GM18511 (cell line): Measurements from ENCODE around the gene BMP8A.
"Not testable (repeated sequence)": the region's sequence is repeated elsewhere in the genome, so short reads cannot be mapped to it uniquely, and the experiment has no call there.

Experiments used
- ATAC-seq: cut with Tn5 transposase; IDR thresholded peaks from one replicate; pipeline ENCODE4 v1.9.1; 2021; ENCODE audit warnings: mild to moderate bottlenecking, moderate library complexity; ENCODE audit not compliant: unreplicated experiment

Gene BMP8A

DNA sequence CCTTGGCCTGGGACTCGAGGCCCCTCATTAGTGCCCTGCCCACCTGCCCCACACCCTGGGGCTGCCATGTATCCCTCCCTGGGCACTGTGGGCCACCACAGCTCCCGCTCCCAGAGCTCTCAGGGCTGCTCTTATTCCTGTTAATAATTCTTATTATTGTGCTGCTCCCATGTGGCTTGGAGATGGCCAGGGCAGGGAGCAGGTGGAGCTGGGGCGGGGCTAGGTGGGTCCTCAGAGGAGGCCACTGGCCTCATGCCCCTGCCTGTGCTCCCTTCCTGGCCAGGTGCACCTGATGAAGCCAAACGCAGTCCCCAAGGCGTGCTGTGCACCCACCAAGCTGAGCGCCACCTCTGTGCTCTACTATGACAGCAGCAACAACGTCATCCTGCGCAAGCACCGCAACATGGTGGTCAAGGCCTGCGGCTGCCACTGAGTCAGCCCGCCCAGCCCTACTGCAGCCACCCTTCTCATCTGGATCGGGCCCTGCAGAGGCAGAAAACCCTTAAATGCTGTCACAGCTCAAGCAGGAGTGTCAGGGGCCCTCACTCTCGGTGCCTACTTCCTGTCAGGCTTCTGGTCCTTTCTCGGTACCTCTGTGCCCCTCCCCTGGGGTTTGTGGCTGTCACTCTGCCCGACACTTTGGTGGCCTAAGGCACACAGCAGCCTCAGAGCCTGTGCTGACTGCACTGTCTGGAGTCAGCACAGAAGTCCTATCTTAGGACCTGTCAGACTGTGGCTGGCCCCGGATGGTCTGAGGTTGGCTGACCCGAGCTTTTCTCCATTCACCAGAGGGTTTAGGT lies 34.1 kb downstream of the BMP8A start:
- peak; percentile 98 for ATAC-seq

DNA sequence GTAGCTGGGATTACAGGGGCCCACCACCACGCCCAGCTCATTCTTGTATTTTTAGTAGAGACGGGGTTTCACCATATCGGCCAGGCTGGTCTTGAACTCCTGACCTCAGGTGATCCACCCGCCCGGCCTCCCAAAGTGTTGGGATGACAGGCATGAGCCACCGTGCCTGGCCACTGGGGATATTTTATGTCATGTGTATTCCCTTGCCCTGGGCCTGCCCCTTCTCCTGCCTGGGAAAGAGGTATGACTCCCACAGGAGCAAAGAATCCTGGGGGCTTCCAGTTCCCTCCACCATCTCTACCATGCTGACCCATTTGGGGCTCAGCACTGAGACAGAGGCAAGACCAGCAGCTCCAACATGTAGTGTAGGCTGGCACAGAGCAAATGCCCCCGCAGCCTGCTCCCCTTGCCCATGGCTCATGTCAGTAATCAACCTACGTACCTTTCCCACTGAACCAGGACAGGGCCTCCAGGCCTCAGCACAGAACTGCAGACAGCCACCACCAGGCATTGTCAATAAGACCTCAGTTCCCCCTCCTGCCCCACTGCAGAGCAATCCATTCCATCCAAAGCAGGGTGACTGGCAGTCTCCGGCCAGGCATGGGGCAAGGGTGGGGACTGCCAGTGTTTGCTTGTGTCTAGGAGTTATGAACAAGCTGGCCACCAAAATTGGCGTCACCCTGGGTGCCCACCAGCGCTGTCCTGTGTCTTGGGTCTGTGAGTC lies 35.2 kb downstream of the BMP8A start:
- ATAC-seq, result no peak

DNA sequence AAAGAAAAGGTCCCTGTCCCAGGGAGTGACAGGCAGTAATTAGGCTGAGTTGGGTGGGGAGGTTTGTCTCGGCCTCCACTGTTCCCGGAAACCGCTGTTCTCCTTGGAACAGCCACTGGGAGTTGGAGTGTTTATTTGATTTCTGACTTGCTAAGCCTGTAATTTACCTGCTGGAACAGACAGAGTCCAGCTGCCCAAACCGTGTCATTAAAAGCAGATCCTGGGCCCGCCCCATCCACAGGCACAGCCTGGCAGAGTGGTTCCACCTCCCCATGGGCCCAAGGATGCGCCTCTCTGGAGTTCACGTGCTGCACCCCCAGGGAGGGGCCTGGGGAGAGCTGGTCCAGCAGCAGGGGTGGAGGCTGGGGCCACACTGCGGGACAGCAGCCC lies 35.7 kb downstream of the BMP8A start:
- ATAC-seq, result not testable (repeated sequence)

DNA sequence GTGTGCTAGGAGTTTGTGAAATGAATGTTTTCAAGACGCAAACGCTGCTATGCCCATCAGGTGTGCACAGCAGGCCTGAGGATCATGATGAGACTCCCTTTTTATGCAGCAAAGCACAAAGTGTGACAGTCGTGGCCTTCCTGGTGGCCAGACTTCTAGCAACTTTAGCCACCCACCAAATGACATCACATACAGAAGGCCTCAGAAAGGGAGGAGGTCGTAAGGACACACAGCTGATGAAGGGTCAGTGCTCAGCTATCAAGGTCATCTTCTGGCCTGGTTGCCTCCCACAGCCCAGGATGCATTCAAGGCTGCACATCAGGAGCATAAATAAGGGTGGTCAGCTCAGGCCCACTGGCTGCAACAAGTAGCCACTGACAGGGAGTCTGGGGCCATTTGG lies 36.6 kb downstream of the BMP8A start:
- ATAC-seq, result no peak

DNA sequence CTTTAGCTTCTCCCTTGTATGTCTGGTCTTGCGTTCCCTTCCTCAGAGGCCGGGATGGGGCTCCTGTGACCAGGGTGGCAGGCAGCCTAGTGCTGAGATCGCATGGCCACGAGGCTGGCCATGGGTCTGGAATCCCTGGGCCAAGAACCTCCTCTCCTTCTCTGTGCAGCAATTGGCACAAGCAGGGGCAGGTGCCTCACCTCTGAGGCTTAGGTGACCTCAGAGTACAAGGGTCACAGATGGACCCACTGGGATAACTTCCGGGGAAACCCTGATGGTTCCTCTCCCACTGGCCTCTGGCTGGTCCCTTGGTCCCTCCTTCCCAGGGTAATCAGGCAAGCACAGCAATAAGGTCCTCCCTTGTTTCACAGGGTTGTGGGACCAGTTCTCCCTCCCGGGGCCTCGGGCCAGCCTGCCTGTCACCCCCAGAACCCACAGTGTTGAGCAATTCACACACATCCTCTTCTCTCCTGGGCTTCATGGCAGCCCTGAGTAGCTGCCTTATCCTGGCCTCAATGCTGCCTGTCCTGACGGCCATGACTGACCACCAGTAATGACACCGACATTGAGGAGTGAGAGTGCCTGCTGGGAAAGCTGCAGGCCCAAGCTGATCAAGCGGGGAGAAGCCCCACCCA lies 38.6 kb downstream of the BMP8A start:
- no peak for ATAC-seq

DNA sequence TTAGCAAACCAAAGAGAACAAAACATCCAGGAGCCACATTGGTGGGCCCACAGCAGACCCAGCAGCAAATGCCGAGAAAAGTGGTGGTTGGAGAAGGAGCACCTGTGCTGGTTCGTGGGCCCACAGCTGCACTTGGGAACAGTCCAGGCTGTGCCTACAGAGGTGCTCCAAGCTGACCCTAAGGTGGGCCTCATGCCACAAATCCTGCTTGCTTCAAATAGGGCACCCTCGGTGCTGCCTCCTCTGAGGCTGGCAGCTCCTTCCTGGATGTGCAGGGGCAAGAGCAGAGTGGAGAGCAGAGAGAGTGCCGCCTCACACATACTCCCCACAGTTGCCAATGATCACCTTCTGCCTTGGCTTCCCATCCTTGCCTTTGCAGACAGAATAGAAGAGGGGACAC lies 40.1 kb downstream of the BMP8A start:
- no peak for ATAC-seq

DNA sequence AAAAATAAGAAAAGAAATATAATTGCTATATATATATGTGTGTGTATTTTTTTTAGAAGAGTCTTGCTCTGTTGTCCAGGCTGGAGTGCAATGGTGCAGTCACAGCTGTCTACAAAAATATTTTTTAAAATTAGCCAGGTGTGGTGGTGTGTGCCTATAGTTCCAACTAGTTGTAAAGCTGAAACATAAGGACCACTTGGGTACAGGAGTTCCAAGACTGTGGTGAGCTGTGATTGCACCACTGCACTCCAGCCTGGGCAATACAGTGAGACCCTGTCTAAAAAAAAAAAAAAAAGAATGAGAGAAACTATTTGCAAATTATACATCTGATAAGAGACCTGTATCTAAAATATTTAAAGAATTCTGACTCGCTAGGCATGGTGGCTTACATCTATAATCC lies 42.0 kb downstream of the BMP8A start:
- no peak for ATAC-seq

DNA sequence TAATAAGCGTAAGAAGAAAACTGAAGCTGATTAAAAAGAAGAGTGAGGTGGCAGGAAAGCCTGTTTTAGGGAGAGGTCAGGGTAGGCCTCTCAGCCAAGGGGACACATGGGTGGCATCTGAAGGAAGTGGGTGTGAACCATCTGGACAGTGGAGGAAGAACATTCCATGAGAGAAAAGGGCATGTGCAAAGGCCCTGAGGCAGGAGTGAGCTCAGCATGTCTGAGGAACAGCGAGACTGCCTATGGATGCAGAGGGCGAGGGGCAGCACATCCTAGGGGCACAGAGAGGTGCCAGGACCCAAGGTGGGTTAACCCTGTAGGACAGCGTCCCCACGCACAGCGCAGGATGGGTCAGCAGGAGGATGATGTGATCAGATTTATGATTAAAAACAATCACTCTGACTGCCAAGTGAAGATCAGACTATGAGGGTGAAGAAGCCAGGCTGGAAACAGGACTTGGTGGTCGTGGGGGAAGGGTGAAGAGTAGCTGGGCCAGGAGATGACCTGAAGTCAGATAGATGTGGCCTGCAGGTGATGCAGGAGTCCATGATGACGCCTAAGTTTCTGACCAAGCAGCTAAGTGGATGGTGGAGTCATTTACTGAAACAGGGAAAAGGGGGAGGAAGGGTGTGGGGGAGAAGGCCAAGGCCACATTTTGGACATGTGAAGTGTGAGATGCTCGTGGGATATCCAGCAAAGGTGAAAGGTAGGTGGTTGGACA lies 47.3 kb downstream of the BMP8A start:
- ATAC-seq, result no peak

DNA sequence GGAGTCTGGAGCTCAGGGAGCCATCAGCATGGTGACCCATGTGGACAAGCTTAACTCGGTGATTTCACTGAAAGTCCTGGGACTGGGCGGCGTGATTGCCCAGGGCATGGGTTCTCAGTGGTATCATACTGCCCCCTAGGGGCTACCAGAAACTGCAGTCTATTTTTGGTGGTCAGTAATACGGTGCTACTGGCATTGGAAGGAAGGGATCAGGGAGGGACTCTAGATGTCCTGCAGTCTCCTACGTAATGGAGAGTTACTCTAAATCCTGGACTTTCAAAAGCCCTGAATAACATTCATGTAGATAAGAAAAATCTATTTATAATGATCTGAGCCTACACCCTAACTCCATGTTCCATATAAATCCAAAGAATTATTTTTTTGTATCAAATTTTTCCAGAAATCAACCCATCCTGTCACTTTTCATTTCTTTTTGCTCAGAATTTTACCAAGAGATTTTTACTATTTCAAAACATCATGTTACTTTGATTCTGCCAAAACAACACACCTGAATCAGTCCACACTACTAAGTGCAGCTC lies 47.9 kb downstream of the BMP8A start:
- ATAC-seq, result no peak

DNA sequence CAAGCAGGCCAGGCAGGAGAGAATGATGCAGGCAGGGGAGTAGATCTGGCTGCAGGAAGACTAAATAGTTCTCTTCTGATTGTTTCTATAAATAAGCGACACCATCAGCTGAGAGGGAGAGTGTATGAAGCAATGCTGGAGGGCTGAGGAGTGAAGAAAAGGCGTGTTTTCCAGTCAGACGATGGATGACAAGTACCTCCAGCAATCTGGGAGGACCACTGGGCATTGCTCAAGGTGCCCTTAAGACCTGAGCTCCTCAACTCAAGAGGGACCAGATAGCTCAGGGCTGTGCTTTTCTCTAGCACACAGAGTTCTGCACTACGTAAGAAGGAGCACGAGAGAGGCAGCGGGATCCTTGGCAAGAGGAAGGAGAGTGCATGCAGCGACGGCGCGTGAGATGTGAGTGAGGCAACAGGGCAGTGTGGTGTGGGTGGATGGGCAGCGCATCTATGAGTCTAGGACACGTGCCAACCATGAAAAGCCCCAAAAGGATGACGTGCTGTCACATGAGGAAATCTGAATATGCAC lies 49.1 kb downstream of the BMP8A start:
- ATAC-seq, result no peak

DNA sequence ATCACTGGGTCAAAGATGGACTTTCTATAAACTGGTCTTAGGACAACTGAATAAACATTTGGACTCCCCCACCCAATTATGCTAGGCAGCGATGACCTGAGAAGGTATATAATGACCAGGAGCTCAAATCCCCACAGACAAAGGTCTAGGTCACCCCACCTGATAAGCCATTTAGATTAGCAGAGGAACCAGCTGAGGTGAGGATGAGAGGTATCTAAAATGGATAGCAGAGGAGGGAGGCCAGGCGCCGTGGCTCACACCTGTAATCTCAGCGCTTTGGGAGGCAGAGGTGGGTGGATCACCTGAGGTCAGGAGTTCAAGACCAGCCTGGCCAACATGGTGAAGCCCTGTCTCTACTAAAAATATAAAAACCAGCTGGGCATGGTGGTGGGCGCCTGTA lies 51.5 kb downstream of the BMP8A start:
- ATAC-seq, result no peak

DNA sequence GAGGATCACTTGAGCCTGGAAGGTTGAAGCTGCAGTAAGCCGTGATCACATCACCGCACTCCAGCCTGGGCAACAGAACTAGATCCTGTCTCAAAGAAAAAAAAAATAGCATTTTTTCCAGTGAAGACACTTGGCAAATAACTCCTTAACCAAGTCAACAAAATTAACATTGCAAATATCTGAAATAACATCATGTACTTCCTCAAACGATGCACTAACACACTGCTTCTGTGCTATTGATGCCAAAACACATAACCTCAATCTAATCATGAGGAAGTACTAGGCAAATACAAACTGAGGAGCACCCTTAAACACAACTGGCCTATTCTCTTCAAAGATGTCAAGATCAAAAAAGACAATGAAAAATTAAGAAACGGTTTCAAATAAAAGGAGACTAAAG lies 52.9 kb downstream of the BMP8A start:
- no peak for ATAC-seq

DNA sequence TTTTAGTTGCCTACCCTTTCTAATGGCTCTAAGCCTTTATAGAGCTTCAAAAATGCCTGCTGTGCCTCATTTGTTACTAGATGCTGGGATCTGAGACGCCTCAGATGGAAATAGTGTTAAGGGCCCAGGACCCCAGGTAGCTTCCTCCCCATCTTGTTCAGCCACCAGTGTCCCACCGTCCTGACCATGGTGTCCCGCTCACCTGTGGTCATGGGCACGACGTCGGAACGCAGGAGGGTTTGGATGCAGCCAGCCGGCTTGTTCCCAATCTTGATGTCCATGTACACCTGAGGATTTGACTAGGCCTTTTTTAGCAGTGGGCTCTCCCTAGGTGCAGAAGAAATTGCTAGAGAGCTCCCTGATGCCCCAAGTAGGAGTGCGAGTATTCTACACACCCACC lies 54.1 kb downstream of the BMP8A start:
- no peak for ATAC-seq

DNA sequence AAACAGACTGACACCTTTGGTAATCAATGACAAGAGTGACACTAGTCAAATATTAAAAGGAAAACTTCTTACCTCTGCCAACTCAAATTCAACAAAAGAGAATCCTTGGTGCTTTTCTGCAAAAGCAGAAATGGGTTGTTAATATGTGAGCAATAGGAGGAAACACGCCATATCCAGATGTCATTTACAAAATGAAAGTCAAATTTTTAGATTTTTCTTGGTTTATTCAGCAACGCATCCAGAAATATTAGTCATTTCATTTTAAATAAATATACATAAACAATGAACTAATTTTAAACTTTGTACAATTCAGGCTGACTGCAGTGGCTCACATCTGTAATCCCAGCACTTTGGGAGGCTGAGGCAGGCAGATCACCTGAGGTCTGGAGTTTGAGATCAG lies 62.8 kb downstream of the BMP8A start:
- no peak for ATAC-seq

DNA sequence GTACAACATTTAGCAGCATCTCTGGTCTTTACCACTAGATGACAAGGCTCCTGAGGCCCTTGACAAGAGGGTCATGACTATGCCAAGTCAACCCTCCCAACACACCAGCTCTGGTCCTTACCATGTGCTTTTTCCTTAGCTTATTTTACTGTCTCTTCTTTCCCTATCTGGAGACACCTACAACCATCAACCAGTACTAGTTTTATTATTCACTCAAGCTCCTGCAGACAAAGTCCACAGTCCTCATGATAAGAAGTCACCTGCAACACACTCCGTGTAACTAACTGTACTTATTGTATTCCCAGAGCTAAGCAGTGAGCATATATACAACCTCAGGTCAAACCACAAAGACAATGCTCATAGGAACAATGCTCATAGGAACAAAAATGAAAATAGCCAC lies 69.8 kb downstream of the BMP8A start:
- no peak for ATAC-seq

DNA sequence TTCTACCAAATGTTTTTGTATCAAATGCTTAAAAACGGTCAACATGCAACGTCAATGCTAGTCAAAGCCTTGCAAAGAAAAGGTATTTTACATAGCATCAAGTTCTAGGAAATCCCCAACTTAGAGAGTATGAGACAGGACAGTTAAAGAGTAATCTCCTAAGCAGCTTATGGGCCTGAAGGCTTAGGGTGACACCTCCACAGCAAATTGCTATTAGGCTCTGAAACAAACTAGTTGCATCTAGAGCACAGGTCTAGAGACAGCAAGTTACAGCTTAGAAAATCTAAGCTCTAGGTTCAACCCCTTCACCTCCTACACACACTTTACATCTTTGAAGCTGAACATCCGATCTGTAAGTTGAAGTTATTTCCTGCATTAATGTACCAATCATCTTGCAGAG lies 71.5 kb downstream of the BMP8A start:
- no peak for ATAC-seq

DNA sequence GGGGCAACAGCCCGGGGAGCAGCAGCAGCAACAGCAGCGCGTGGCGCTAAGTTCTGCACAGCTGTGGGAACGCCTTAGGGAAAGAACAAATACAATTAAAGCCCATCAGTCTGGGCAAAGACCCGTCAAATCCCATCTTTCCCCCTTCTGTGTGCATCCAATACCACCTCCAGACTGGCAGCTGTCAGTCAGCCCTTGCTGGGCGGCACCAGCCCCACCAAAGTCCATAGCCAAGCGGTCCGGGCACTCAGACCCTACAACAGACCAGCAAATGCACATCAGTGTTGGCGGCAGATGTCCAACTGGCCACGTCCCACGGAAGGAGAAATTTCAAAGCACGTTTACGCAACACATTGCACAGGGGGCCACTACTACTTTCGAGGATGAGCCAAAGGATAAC lies 72.2 kb downstream of the BMP8A start:
- no peak for ATAC-seq

DNA sequence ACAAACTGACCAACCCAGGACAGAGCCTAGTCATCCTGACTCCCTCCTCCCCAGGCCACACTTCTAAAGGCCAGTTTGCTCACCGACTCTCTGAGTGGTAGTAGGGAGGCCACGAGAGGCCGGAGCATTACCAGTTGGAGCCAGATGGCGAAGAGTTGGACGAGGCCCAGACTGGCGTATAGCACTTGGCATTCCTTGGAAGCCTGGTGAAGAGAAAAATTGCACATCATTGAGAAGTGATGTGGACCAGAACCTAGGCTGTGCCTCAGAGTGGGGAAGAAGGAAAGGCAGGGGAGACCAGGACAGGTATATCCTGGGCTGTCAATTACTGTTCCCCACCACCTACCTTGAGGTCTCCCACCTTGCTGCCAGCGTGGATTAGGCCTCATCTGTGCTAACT lies 72.9 kb downstream of the BMP8A start:
- no peak for ATAC-seq

DNA sequence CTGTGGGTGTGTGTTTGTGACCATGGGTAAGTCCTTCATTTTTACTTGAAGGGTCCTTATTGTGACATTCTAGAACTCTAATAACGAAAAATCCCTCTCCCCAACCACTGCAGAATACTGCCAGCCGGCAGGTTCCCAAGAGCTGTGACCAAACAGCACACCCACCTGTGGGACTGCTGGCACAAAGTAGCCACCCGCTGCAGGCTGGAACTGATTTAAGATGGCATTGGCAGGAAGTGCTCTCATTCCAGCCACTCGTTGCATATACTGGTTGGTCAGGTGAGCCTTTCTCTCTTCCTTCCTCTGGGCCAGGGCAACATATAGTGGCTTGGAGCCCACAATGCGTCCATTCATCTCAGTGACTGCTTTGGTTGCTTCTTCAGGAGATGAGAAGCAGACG lies 73.5 kb downstream of the BMP8A start:
- no peak for ATAC-seq

DNA sequence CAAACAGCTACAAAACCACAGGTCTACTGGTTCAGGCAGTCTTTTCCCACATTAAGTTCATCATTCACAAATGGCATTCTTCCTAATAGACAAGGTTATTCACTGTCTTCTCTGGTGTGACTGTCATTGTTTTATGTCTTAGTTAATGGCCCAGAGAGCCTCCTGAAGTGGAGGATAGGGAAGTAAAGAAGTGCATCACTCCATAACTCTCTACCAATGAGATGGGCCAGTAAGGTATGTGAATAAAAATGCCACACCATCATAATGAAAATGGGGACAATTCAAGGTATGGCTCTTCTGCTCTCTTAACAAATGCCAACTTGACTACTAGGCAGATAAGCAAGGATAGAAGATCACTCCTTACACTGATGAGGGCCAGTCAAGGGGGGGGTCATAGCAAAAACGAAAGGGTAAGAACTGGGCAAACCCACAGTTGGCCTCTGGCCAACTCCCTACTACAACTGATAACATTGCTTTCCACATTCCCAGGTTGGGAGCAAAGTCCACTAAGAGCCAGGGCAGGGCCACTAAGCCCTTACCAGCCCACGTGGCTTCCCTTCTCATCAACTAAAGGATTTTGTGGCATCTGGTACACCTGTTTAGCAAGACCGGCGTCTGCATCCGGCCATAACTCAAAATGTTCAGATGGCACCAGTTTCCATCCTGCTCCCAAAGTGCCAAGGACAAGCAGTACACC lies 75.2 kb downstream of the BMP8A start:
- no peak for ATAC-seq
